ENCODE measurements around the gene EMP2.
"Not testable (repeated sequence)": the region's sequence is repeated elsewhere in the genome, so short reads cannot be mapped to it uniquely, and the experiment has no call there.

Gene EMP2

GRCh38 chr16:10552281-10552680, 28.1 kb downstream of the EMP2 start:
- DNase-seq (ENCODE audit: low read depth in 2 of 2): no peak

GRCh38 chr16:10551881-10552280, 28.5 kb downstream of the EMP2 start:
- no peak for DNase-seq (ENCODE audit: low read depth in 2 of 2)

GRCh38 chr16:10548404-10548803, 32.0 kb downstream of the EMP2 start:
- DNase-seq (ENCODE audit: low read depth in 2 of 2): no peak

- DNase-seq (ENCODE audit: low read depth in 2 of 2): no peak
These were observed 32.7 kb downstream of the EMP2 start for GRCh38 chr16:10547708-10548107.

- DNase-seq (ENCODE audit: low read depth in 2 of 2): no peak
These were observed 37.0 kb downstream of the EMP2 start for GRCh38 chr16:10543231-10543977.

- no peak for DNase-seq (ENCODE audit: low read depth in 2 of 2)
These were observed 39.0 kb downstream of the EMP2 start for GRCh38 chr16:10541366-10541765.

GRCh38 chr16:10539793-10540192, 40.6 kb downstream of the EMP2 start:
- DNase-seq (ENCODE audit: low read depth in 2 of 2): no peak

GRCh38 chr16:10539236-10539635, 41.2 kb downstream of the EMP2 start:
- DNase-seq (ENCODE audit: low read depth in 2 of 2): no peak

GRCh38 chr16:10538583-10538982, 41.8 kb downstream of the EMP2 start:
- no peak for DNase-seq (ENCODE audit: low read depth in 2 of 2)

GRCh38 chr16:10537946-10538345, 42.5 kb downstream of the EMP2 start:
- DNase-seq (ENCODE audit: low read depth in 2 of 2): no peak

GRCh38 chr16:10536814-10537389, 43.5 kb downstream of the EMP2 start:
- DNase-seq (ENCODE audit: low read depth in 2 of 2): no peak

- not testable (repeated sequence) for DNase-seq (ENCODE audit: low read depth in 2 of 2)
These were observed 44.1 kb downstream of the EMP2 start for GRCh38 chr16:10536328-10536727.

- no peak for DNase-seq (ENCODE audit: low read depth in 2 of 2)
These were observed 44.9 kb downstream of the EMP2 start for GRCh38 chr16:10535461-10535860.

GRCh38 chr16:10534748-10535147, 45.6 kb downstream of the EMP2 start:
- DNase-seq (ENCODE audit: low read depth in 2 of 2): no peak

GRCh38 chr16:10533612-10534011, 46.8 kb downstream of the EMP2 start:
- not testable (repeated sequence) for DNase-seq (ENCODE audit: low read depth in 2 of 2)

GRCh38 chr16:10531582-10531981, 48.8 kb downstream of the EMP2 start:
- no peak for DNase-seq (ENCODE audit: low read depth in 2 of 2)

GRCh38 chr16:10530685-10531084, 49.7 kb downstream of the EMP2 start:
- no peak for DNase-seq (ENCODE audit: low read depth in 2 of 2)

- no peak for DNase-seq (ENCODE audit: low read depth in 2 of 2)
These were observed 50.3 kb downstream of the EMP2 start for GRCh38 chr16:10529895-10530669.

- no peak for DNase-seq (ENCODE audit: low read depth in 2 of 2)
These were observed 51.8 kb downstream of the EMP2 start for GRCh38 chr16:10528635-10529034.

GRCh38 chr16:10526962-10527361, 53.4 kb downstream of the EMP2 start:
- no peak for DNase-seq (ENCODE audit: low read depth in 2 of 2)

GRCh38 chr16:10525214-10525825, 55.1 kb downstream of the EMP2 start:
- no peak for DNase-seq (ENCODE audit: low read depth in 2 of 2)

- DNase-seq (ENCODE audit: low read depth in 2 of 2): no peak
These were observed 57.4 kb downstream of the EMP2 start for GRCh38 chr16:10522966-10523365.
